IMR-90 (cell line): ENCODE data around the gene CPED1. TPM values are rescaled to one million over a fixed set of nuclear protein-coding genes. Genes with fewer than 3 reads are reported as not detected.

Experiments
- ATAC-seq: fragments of 200-7000 bp; cut with Tn5 transposase; 2 replicates; pipeline ENCODE4 v1.9.1; 2020; ENCODE audit warnings: low read depth, mild to moderate bottlenecking, moderate library complexity
- BruUV-seq: library from RNA; stranded (reverse); fragments of 400-500 nt; replicated peaks from 2 replicates; lab custom pipeline; 2021; lab: Mats Ljungman, UMichigan
- CTCF ChIA-PET: fragments of 300-600 bp; formaldehyde crosslinking; extraction: SDS; loops from one replicate; lab custom pipeline; 2021; ENCODE audit warnings: antibody characterized with exemption; lab: Yijun Ruan, JAX
- POLR2A ChIA-PET: fragments of 300-600 bp; sonication (Branson Sonifier 250); formaldehyde crosslinking; loops from one replicate; lab custom pipeline; 2022; ENCODE audit warnings: antibody characterized with exemption; ENCODE audit not compliant: unreplicated experiment; lab: Charles Lee
- DNase-seq: peaks from one replicate; pipeline ENCODE4 v3.0.0; 2013
- H2AFZ ChIP-seq: replicated peaks from 2 replicates; pipeline ENCODE3; 2013; ENCODE audit warnings: low read length, mild to moderate bottlenecking; ENCODE audit not compliant: poor library complexity
- H2AK5ac ChIP-seq: 2 replicates; pipeline ENCODE4 v1.6.1; 2013; ENCODE audit warnings: low read depth, low read length, inconsistent platforms
- H2AK9ac ChIP-seq: replicated peaks from 2 replicates; pipeline ENCODE3; 2013; ENCODE audit warnings: mild to moderate bottlenecking, low read depth, low read length, moderate library complexity; ENCODE audit not compliant: poor library complexity
- H2BK120ac ChIP-seq: 2 replicates; pipeline ENCODE4 v1.6.1; 2013; ENCODE audit warnings: low read depth, low read length, inconsistent platforms
- H2BK15ac ChIP-seq: 3 replicates; pipeline ENCODE4 v1.6.1; 2013; ENCODE audit warnings: low read depth, low read length, inconsistent platforms
- H2BK20ac ChIP-seq: 2 replicates; pipeline ENCODE4 v1.6.1; 2013; ENCODE audit warnings: low read depth, mild to moderate bottlenecking, inconsistent platforms, low read length, moderate library complexity
- H2BK5ac ChIP-seq: 2 replicates; pipeline ENCODE4 v1.6.1; 2013; ENCODE audit warnings: mild to moderate bottlenecking, low read depth, low read length, inconsistent platforms; ENCODE audit not compliant: poor library complexity, severe bottlenecking
- H3K14ac ChIP-seq: replicated peaks from 2 replicates; pipeline ENCODE4 v1.6.1; 2013; ENCODE audit warnings: low read depth, low read length, inconsistent platforms
- H3K18ac ChIP-seq: 2 replicates; pipeline ENCODE4 v1.6.1; 2013; ENCODE audit warnings: low read depth, low read length, control low read depth
- H3K23ac ChIP-seq: 2 replicates; pipeline ENCODE4 v1.6.1; 2013; ENCODE audit warnings: low read depth, low read length, inconsistent platforms
- H3K27ac ChIP-seq: 2 replicates; pipeline ENCODE4 v1.5.1; 2013; ENCODE audit warnings: mild to moderate bottlenecking, control low read depth, low read length; ENCODE audit not compliant: insufficient read depth
- H3K27me3 ChIP-seq: 2 replicates; pipeline ENCODE4 v1.6.1; 2013; ENCODE audit warnings: low read length; ENCODE audit not compliant: control insufficient read depth, insufficient read depth
- H3K36me3 ChIP-seq: 2 replicates; pipeline ENCODE4 v1.6.1; 2013; ENCODE audit warnings: low read length, mixed read lengths; ENCODE audit not compliant: control insufficient read depth, insufficient read depth
- H3K4ac ChIP-seq: 2 replicates; pipeline ENCODE4 v1.6.1; 2013; ENCODE audit warnings: low read depth, low read length, inconsistent platforms
- H3K4me1 ChIP-seq: 2 replicates; pipeline ENCODE4 v1.6.1; 2013; ENCODE audit warnings: low read length, mixed read lengths; ENCODE audit not compliant: control insufficient read depth, insufficient read depth
- H3K4me2 ChIP-seq: 2 replicates; pipeline ENCODE4 v1.6.1; 2013; ENCODE audit warnings: low read depth, mild to moderate bottlenecking, control low read depth, low read length, moderate library complexity
- H3K4me3 ChIP-seq: 2 replicates; pipeline ENCODE4 v1.5.1; 2013; ENCODE audit warnings: low read depth, mild to moderate bottlenecking, control low read depth, low read length, moderate library complexity; ENCODE audit not compliant: insufficient read depth
- H3K56ac ChIP-seq: 2 replicates; pipeline ENCODE4 v1.6.1; 2013; ENCODE audit warnings: low read length, inconsistent platforms; ENCODE audit not compliant: insufficient read depth; ENCODE audit errors: extremely low read depth
- H3K79me1 ChIP-seq, 2 experiments: 2 replicates each; pipeline ENCODE4 v1.6.1; 2013; ENCODE audit warnings: low read length in 2 of 2, inconsistent platforms in 1 of 2, low read depth in 1 of 2
- H3K9ac ChIP-seq: 2 replicates; pipeline ENCODE4 v1.6.1; 2013; ENCODE audit warnings: low read depth, low read length, control low read depth
- H3K9me1 ChIP-seq: 2 replicates; pipeline ENCODE4 v1.6.1; 2013; ENCODE audit warnings: low read length, inconsistent platforms; ENCODE audit not compliant: insufficient read depth
- H3K9me3 ChIP-seq: 2 replicates; pipeline ENCODE4 v1.6.1; 2013; ENCODE audit warnings: low read length; ENCODE audit not compliant: control insufficient read depth, insufficient read depth
- H4K20me1 ChIP-seq: 2 replicates; pipeline ENCODE4 v1.6.1; 2013; ENCODE audit warnings: low read length, inconsistent platforms; ENCODE audit not compliant: insufficient read depth
- H4K5ac ChIP-seq: 2 replicates; pipeline ENCODE4 v1.6.1; 2013; ENCODE audit warnings: mild to moderate bottlenecking, low read depth, low read length, control low read depth
- H4K8ac ChIP-seq, 2 experiments: 2 replicates each; pipeline ENCODE4 v1.6.1; 2013; ENCODE audit warnings: low read depth in 2 of 2, low read length in 2 of 2, control low read depth in 1 of 2, inconsistent platforms in 1 of 2
- H4K91ac ChIP-seq: 2 replicates; pipeline ENCODE4 v1.6.1; 2013; ENCODE audit warnings: low read depth, low read length, inconsistent platforms; ENCODE audit not compliant: insufficient read depth
- CHD1 ChIP-seq: IDR thresholded peaks from 2 replicates; pipeline ENCODE4 v1.6.1; 2012; ENCODE audit warnings: low read depth, low read length, improper control_type of control experiment
- MAFK ChIP-seq: IDR thresholded peaks from 2 replicates; pipeline ENCODE4 v1.6.1; 2012; ENCODE audit warnings: low read depth, low read length, improper control_type of control experiment
- NFE2L2 ChIP-seq: fragments of 150-350 bp; IDR thresholded peaks from 2 replicates; pipeline ENCODE4 v1.6.1; 2016; ENCODE audit warnings: low read depth, mild to moderate bottlenecking, low read length
- RAD21 ChIP-seq: IDR thresholded peaks from 2 replicates; pipeline ENCODE4 v1.6.1; 2012; ENCODE audit warnings: low read length, improper control_type of control experiment
- RFX5 ChIP-seq: IDR thresholded peaks from 2 replicates; pipeline ENCODE4 v1.8.0; 2012; ENCODE audit warnings: low read depth, mild to moderate bottlenecking, low read length, moderate library complexity
- WGBS, 2 experiments: methylation state at CpG; one replicate each; pipeline versions ENCODE4 v1.1.5 to v1.1.7; 2013; ENCODE audit warnings: missing lambda C conversion rate in 2 of 2; ENCODE audit not compliant: insufficient read length in 1 of 2; ENCODE audit errors: extremely low coverage in 2 of 2; 5-methylcytosine and 5-hydroxymethylcytosine counted together
- dilution Hi-C: fragments of 300-500 bp; cut with HindIII; formaldehyde crosslinking; loops from one replicate; pipeline ENCODE4 v1.14.3; 2018; ENCODE audit warnings: low sequenced_read_pairs; ENCODE audit not compliant: unreplicated experiment
- in situ Hi-C: fragments of 300-500 bp; cut with MboI; formaldehyde crosslinking; loops from 3 replicates; pipeline ENCODE4 v1.14.3; 2019; ENCODE audit warnings: low sequenced_read_pairs, inconsistent platforms, mixed read lengths
- intact Hi-C: fragments of 100-400 bp; cut with micrococcal nuclease; formaldehyde crosslinking; loops from 2 replicates; pipeline ENCODE4 v1.10.0; 2022
- polyA plus RNA-seq, 3 experiments: library from polyadenylated mRNA; depleted of rRNA; stranded (reverse); fragments of >200 nt; gene quantifications; 2 replicates each; pipeline ENCODE4 v1.2.3, GENCODE V29; 2012; ENCODE audit warnings: low replicate concordance in 1 of 3
- total RNA-seq: library from RNA; depleted of rRNA; stranded (reverse); fragments of >200 nt; gene quantifications from 2 replicates; pipeline ENCODE4 v1.2.3, GENCODE V29; 2012
- TF ChIP-seq, protein P1 (sequence below): fragments of 150-350 bp; IDR thresholded peaks from 2 replicates; pipeline ENCODE4 v1.6.1; 2016; ENCODE audit warnings: low read depth, mild to moderate bottlenecking, low read length, moderate library complexity, borderline replicate concordance
- TF ChIP-seq, protein P2 (sequence below): fragments of 150-350 bp; IDR thresholded peaks from 2 replicates; pipeline ENCODE4 v1.6.1; 2017; ENCODE audit warnings: mild to moderate bottlenecking, antibody characterized with exemption, low read length, low read depth

CPED1 gene
- total and polyA plus RNA-seq, 2 of the 4 experiments (the other 2 are of a cell fraction): 31.2 to 96.8 TPM

DNA sequence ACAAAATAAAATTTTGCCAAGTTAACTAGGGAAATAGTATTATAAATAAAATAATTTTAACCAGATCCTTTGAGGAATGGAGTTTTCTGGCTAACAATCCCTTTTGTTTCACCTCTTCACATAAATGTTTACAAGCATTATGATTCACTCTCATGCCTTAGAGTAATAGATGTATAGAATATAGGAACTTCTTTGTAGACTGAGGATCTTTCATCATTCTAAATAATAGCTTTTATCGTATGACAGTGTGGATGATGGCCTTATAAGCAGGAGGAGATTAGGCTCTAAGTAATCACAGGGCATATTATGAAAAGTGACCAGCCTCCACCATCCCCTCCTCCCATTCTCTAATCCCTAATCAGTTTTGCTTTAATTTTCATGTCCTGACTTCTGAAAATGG, 24.4 kb upstream of the CPED1 start:
- Histone ChIP-seq H3K79me1 (peaks cover 3 to 5% of the 10 kb centered on the region in 2 experiments), H3K4me3 (no peak overlapping the region), H3K9me1 (peaks cover 6% of the 10 kb centered on the region), H2BK5ac (no peak overlapping the region), H4K20me1 (peaks cover under 1% of the 10 kb centered on the region; the same call in 1 of the 2 replicates), H4K5ac (no peak overlapping the region), H3K18ac (no peak overlapping the region), H3K27me3 (no peaks in the 10 kb centered on the region), H4K91ac (no peak overlapping the region), H2AFZ (no peak overlapping the region), H3K36me3 (peaks cover 16% of the 10 kb centered on the region), H3K56ac (no peak overlapping the region), H2BK120ac (no peak overlapping the region), H2AK9ac (no peak overlapping the region), H3K4me1 (0 out of 2 replicates have a peak, but pooled peaks cover 3% of the 10 kb centered on the region), H3K9me3 (no peaks in the 10 kb centered on the region), H3K14ac (no peak overlapping the region), H2BK20ac (no peak overlapping the region), H4K8ac (no peak overlapping the region), H2AK5ac (no peak overlapping the region), H3K9ac (no peak overlapping the region), H3K4ac (no peak overlapping the region), H3K23ac (no peak overlapping the region), H2BK15ac (no peak overlapping the region), H3K27ac (no peak overlapping the region), H3K4me2 (no peak overlapping the region)
- CTCF ChIA-PET: no interaction called here
- intact Hi-C loops (no loop called here), dilution Hi-C loops (no loop called here), in situ Hi-C loops (no loop called here)
- BruUV-seq: no TSS peak
- DNase-seq: no peak
- WGBS, 2 experiments: no CpG with 5 or more reads among the region's 1 CpG
- POLR2A ChIA-PET: no interaction called here
- TF ChIP-seq CHD1: no peak
- TF ChIP-seq RFX5: no peak
- TF ChIP-seq RAD21: no peak
- TF ChIP-seq, protein P1, sequence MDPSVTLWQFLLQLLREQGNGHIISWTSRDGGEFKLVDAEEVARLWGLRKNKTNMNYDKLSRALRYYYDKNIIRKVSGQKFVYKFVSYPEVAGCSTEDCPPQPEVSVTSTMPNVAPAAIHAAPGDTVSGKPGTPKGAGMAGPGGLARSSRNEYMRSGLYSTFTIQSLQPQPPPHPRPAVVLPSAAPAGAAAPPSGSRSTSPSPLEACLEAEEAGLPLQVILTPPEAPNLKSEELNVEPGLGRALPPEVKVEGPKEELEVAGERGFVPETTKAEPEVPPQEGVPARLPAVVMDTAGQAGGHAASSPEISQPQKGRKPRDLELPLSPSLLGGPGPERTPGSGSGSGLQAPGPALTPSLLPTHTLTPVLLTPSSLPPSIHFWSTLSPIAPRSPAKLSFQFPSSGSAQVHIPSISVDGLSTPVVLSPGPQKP: no peak
- TF ChIP-seq MAFK: no peak
- TF ChIP-seq NFE2L2: no peak
- TF ChIP-seq, protein P2, sequence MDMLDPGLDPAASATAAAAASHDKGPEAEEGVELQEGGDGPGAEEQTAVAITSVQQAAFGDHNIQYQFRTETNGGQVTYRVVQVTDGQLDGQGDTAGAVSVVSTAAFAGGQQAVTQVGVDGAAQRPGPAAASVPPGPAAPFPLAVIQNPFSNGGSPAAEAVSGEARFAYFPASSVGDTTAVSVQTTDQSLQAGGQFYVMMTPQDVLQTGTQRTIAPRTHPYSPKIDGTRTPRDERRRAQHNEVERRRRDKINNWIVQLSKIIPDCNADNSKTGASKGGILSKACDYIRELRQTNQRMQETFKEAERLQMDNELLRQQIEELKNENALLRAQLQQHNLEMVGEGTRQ: no peak
- no peak for ATAC-seq
